CD8-positive, alpha-beta memory T cell (primary cell): Measurements from ENCODE around the gene CFAP251. TPM values are rescaled to one million over a fixed set of nuclear protein-coding genes. Genes with fewer than 3 reads are reported as not detected.
"Not testable (repeated sequence)": the region's sequence is repeated elsewhere in the genome, so short reads cannot be mapped to it uniquely, and the experiment has no call there.

Experiments used
- CTCF ChIA-PET: fragments of 350-600 bp; sonication (Branson Sonifier 250); formaldehyde crosslinking; loops from one replicate; lab custom pipeline; 2021; ENCODE audit warnings: antibody characterized with exemption; lab: Charles Lee
- POLR2A ChIA-PET: fragments of 350-600 bp; sonication (Branson Sonifier 250); formaldehyde crosslinking; loops from one replicate; lab custom pipeline; 2021; ENCODE audit warnings: antibody characterized with exemption; lab: Charles Lee
- DNase-seq, 5 donors: peaks; one replicate each; pipeline versions ENCODE4 v3.0.0 to v3.0.0-alpha.2; 2020 to 2022; ENCODE audit warnings: mixed read lengths in 1 of 5
- H3K27ac ChIP-seq: one replicate; pipeline ENCODE4 v1.7.0; 2013; ENCODE audit warnings: low read depth, mild to moderate bottlenecking, low read length, moderate library complexity
- H3K27me3 ChIP-seq: 2 replicates; pipeline ENCODE4 v1.7.0; 2013; ENCODE audit warnings: low read length, mild to moderate bottlenecking; ENCODE audit not compliant: insufficient read depth, poor library complexity, severe bottlenecking
- H3K36me3 ChIP-seq: 2 replicates; pipeline ENCODE4 v1.7.0; 2013; ENCODE audit warnings: mild to moderate bottlenecking, low read length, moderate library complexity; ENCODE audit not compliant: insufficient read depth
- H3K4me1 ChIP-seq: 2 replicates; pipeline ENCODE4 v1.7.0; 2013; ENCODE audit warnings: mild to moderate bottlenecking, low read length, moderate library complexity; ENCODE audit not compliant: insufficient read depth
- H3K4me3 ChIP-seq: 2 replicates; pipeline ENCODE4 v1.7.0; 2013; ENCODE audit warnings: mild to moderate bottlenecking, low read length
- H3K9me3 ChIP-seq: 2 replicates; pipeline ENCODE4 v1.7.0; 2013; ENCODE audit warnings: mild to moderate bottlenecking, low read length
- H3K27ac Mint-ChIP-seq, 8 donors: one replicate each; pipeline ENCODE4 v1.8.0; 2020 to 2021; ENCODE audit warnings: mixed read lengths in 8 of 8, mild to moderate bottlenecking in 6 of 8, inconsistent platforms in 3 of 8, moderate library complexity in 3 of 8
- H3K27me3 Mint-ChIP-seq, 2 donors: one replicate each; pipeline ENCODE4 v1.8.0; 2020 to 2021; ENCODE audit warnings: mixed read lengths in 2 of 2, mild to moderate bottlenecking in 1 of 2, moderate library complexity in 1 of 2
- H3K36me3 Mint-ChIP-seq, 3 donors: one replicate each; pipeline ENCODE4 v1.8.0; 2020 to 2021; ENCODE audit warnings: mixed read lengths in 3 of 3, inconsistent platforms in 1 of 3, mild to moderate bottlenecking in 1 of 3
- H3K4me1 Mint-ChIP-seq, 3 donors: one replicate each; pipeline ENCODE4 v1.8.0; 2020 to 2021; ENCODE audit warnings: mixed read lengths in 3 of 3, inconsistent platforms in 1 of 3, mild to moderate bottlenecking in 1 of 3
- H3K4me3 Mint-ChIP-seq, 7 donors: one replicate each; pipeline ENCODE4 v1.8.0; 2020 to 2021; ENCODE audit warnings: mixed read lengths in 7 of 7, mild to moderate bottlenecking in 6 of 7, moderate library complexity in 4 of 7, inconsistent platforms in 2 of 7
- H3K9me3 Mint-ChIP-seq, 5 donors: one replicate each; pipeline ENCODE4 v1.8.0; 2020 to 2022; ENCODE audit warnings: mixed read lengths in 5 of 5, mild to moderate bottlenecking in 3 of 5, moderate library complexity in 2 of 5, inconsistent platforms in 1 of 5
- polyA plus RNA-seq: library from polyadenylated mRNA; unstranded; fragments of 300-500 nt; fragmentation: Illumina TruSeq; gene quantifications from one replicate; pipeline ENCODE4 v1.2.3, GENCODE V29; 2021
- total RNA-seq, 2 experiments: library from RNA; stranded (reverse); gene quantifications; one replicate each; pipeline ENCODE4 v1.2.3, GENCODE V29; 2021

Gene CFAP251
- total and polyA plus RNA-seq, 3 experiments from 2014 or later: 0.31 to 0.72 TPM; not detected in 1

- no peak for DNase-seq
- Histone ChIP-seq H3K9me3 (no peaks in the 10 kb centered on the region), H3K4me3 (no peak overlapping the region), H3K36me3 (no peaks in the 10 kb centered on the region), H3K27me3 (no peaks in the 10 kb centered on the region), H3K4me1 (no peaks in the 10 kb centered on the region), H3K27ac (peak overlapping the region; percentile 18)
- CTCF ChIA-PET: interaction anchor here (1.0 kb wide), 1 partner anchor 9 kb away, joined by 4 read pairs; the partner anchor contains the start of gene CFAP251
- Mint-ChIP-seq H3K27ac (no peak overlapping the region), H3K4me1 (no peaks in the 10 kb centered on the region), H3K36me3 (peaks cover 0 to 4% (median 0%) of the 10 kb centered on the region in 3 donors), H3K27me3 (peaks cover 0 to 4% of the 10 kb centered on the region in 2 donors), H3K9me3 (no peaks in the 10 kb centered on the region), H3K4me3 (no peak overlapping the region)
- POLR2A ChIA-PET: no interaction called here
Measured at GRCh38 chr12:121926874-121927706, 8.7 kb downstream of the CFAP251 start.

- no peak for DNase-seq
- CTCF ChIA-PET: interaction anchor here (1.0 kb wide), 1 partner anchor 9 kb away, joined by 4 read pairs; the partner anchor contains the start of gene CFAP251
- Mint-ChIP-seq H3K4me1 (no peaks in the 10 kb centered on the region), H3K9me3 (no peaks in the 10 kb centered on the region), H3K36me3 (peaks cover 0 to 6% (median 0%) of the 10 kb centered on the region in 3 donors), H3K4me3 (no peak overlapping the region), H3K27me3 (peaks cover 0 to 4% of the 10 kb centered on the region in 2 donors), H3K27ac (no peak overlapping the region)
- H3K27me3 ChIP-seq: no peaks in the 10 kb centered on the region
- no peaks in the 10 kb centered on the region for H3K9me3 ChIP-seq
- no peaks in the 10 kb centered on the region for H3K36me3 ChIP-seq
- no peaks in the 10 kb centered on the region for H3K4me1 ChIP-seq
- no peak overlapping the region for H3K4me3 ChIP-seq
- POLR2A ChIA-PET: no interaction called here
- no peak overlapping the region for H3K27ac ChIP-seq
Measured at GRCh38 chr12:121927813-121928212, 9.4 kb downstream of the CFAP251 start.

- H3K4me1 ChIP-seq, H3K36me3 ChIP-seq, H3K4me1 Mint-ChIP-seq, H3K9me3 ChIP-seq, POLR2A ChIA-PET, H3K4me3 Mint-ChIP-seq, H3K27me3 Mint-ChIP-seq, H3K27ac ChIP-seq, H3K27ac Mint-ChIP-seq, DNase-seq, H3K4me3 ChIP-seq, H3K9me3 Mint-ChIP-seq, H3K27me3 ChIP-seq, CTCF ChIA-PET, H3K36me3 Mint-ChIP-seq: not testable (repeated sequence)
Measured at GRCh38 chr12:121929545-121929944, 11.2 kb downstream of the CFAP251 start.

GRCh38 chr12:121930862-121931261 is 12.5 kb downstream of the CFAP251 start:
- no peak overlapping the region for H3K4me3 Mint-ChIP-seq
- no peaks in the 10 kb centered on the region for H3K9me3 ChIP-seq
- POLR2A ChIA-PET: no interaction called here

GRCh38 chr12:121932176-121932536 is 13.8 kb downstream of the CFAP251 start:
- H3K36me3 ChIP-seq: no peaks in the 10 kb centered on the region
- H3K9me3 ChIP-seq: no peaks in the 10 kb centered on the region
- Mint-ChIP-seq H3K36me3 (peaks cover 0 to 9% (median 0%) of the 10 kb centered on the region in 3 donors), H3K9me3 (no peaks in the 10 kb centered on the region), H3K27me3 (peaks cover 0 to 4% of the 10 kb centered on the region in 2 donors), H3K4me1 (no peaks in the 10 kb centered on the region), H3K27ac (peak overlapping the region in 1 of 8 donors; percentile 82), H3K4me3 (no peak overlapping the region)
- no peaks in the 10 kb centered on the region for H3K4me1 ChIP-seq
- no peak overlapping the region for H3K4me3 ChIP-seq
- CTCF ChIA-PET: no interaction called here
- DNase-seq: no peak
- POLR2A ChIA-PET: no interaction called here
- no peaks in the 10 kb centered on the region for H3K27me3 ChIP-seq
- no peak overlapping the region for H3K27ac ChIP-seq

More at GRCh38 chr12:121930862-121931261, 12.5 kb downstream of the CFAP251 start:
- Histone ChIP-seq H3K36me3 (no peaks in the 10 kb centered on the region), H3K4me1 (no peaks in the 10 kb centered on the region), H3K27ac (no peak overlapping the region), H3K4me3 (no peak overlapping the region), H3K27me3 (no peaks in the 10 kb centered on the region)
- H3K4me1 Mint-ChIP-seq: no peaks in the 10 kb centered on the region
- no peak for DNase-seq
- CTCF ChIA-PET: no interaction called here
- H3K27ac Mint-ChIP-seq: peak overlapping the region in 1 of 8 donors; percentile 29
- H3K9me3 Mint-ChIP-seq: no peaks in the 10 kb centered on the region
- H3K36me3 Mint-ChIP-seq: peaks cover 0 to 9% (median 0%) of the 10 kb centered on the region in 3 donors
- H3K27me3 Mint-ChIP-seq: peaks cover 0 to 4% of the 10 kb centered on the region in 2 donors

- H3K27me3 Mint-ChIP-seq: peaks cover 0 to 4% of the 10 kb centered on the region in 2 donors
- peaks cover 0 to 9% (median 0%) of the 10 kb centered on the region in 3 donors for H3K36me3 Mint-ChIP-seq
- H3K27ac Mint-ChIP-seq: no peak overlapping the region
Measured at GRCh38 chr12:121932914-121933521, 14.6 kb downstream of the CFAP251 start.

GRCh38 chr12:121933522-121934308 is 15.3 kb downstream of the CFAP251 start:
- Histone ChIP-seq H3K27ac (peak overlapping the region; percentile 82), H3K36me3 (no peaks in the 10 kb centered on the region), H3K27me3 (no peaks in the 10 kb centered on the region), H3K9me3 (no peaks in the 10 kb centered on the region), H3K4me3 (no peak overlapping the region), H3K4me1 (no peaks in the 10 kb centered on the region)
- Mint-ChIP-seq H3K27me3 (peaks cover 0 to 4% of the 10 kb centered on the region in 2 donors), H3K36me3 (peaks cover 0 to 9% (median 0%) of the 10 kb centered on the region in 3 donors), H3K9me3 (no peaks in the 10 kb centered on the region), H3K4me1 (peaks cover 0 to 6% (median 4%) of the 10 kb centered on the region in 3 donors), H3K4me3 (no peak overlapping the region), H3K27ac (no peak overlapping the region)
- no peak for DNase-seq
- CTCF ChIA-PET: interaction anchor here (1.0 kb wide), 1 partner anchor 139 kb away, joined by 3 read pairs; no protein-coding TSS in a partner anchor
- POLR2A ChIA-PET: no interaction called here

More at GRCh38 chr12:121932914-121933521, 14.6 kb downstream of the CFAP251 start:
- DNase-seq: no peak
- ChIA-PET POLR2A (no interaction called here), CTCF (no interaction called here)
- no peak overlapping the region for H3K4me3 ChIP-seq
- H3K27me3 ChIP-seq: no peaks in the 10 kb centered on the region
- no peaks in the 10 kb centered on the region for H3K36me3 ChIP-seq
- Mint-ChIP-seq H3K4me3 (no peak overlapping the region), H3K9me3 (no peaks in the 10 kb centered on the region), H3K4me1 (peaks cover 0 to 6% (median 4%) of the 10 kb centered on the region in 3 donors)
- H3K27ac ChIP-seq: peak overlapping the region; percentile 82
- no peaks in the 10 kb centered on the region for H3K4me1 ChIP-seq
- H3K9me3 ChIP-seq: no peaks in the 10 kb centered on the region
